B cell (primary cell): ENCODE data around the gene TSEN2.

Source experiments
- EZH2 ChIP-seq: IDR thresholded peaks from 2 replicates; pipeline ENCODE4 v1.6.1; 2012; ENCODE audit warnings: borderline replicate concordance, low read depth, mild to moderate bottlenecking, moderate library complexity, low read length; ENCODE audit not compliant: insufficient read depth, poor library complexity, severe bottlenecking
- TF ChIP-seq, protein P1 (sequence below): fragments of 200-600 bp; IDR thresholded peaks from one replicate; pipeline ENCODE4 v1.8.0; 2022; ENCODE audit warnings: antibody characterized with exemption, mild to moderate bottlenecking

DNA sequence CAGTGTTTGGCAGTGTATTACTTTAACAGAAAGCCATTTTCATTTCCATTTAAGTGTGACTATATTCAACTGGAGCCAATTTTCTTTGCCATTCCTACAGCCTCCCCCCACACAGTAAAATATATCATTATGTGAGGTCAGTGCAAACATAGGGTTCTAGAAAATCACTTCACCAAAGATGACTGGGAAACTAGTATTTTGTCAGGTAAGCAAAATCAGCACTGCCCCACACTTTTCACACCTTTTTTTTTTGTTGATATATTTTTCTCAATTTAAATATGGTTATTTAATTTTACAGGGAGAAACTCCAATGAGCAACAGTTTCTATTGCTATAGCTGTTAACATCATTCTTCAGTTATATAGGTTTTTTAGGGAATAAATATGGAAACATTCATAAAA, 31.4 kb downstream of the TSEN2 start:
- TF ChIP-seq, protein P1, sequence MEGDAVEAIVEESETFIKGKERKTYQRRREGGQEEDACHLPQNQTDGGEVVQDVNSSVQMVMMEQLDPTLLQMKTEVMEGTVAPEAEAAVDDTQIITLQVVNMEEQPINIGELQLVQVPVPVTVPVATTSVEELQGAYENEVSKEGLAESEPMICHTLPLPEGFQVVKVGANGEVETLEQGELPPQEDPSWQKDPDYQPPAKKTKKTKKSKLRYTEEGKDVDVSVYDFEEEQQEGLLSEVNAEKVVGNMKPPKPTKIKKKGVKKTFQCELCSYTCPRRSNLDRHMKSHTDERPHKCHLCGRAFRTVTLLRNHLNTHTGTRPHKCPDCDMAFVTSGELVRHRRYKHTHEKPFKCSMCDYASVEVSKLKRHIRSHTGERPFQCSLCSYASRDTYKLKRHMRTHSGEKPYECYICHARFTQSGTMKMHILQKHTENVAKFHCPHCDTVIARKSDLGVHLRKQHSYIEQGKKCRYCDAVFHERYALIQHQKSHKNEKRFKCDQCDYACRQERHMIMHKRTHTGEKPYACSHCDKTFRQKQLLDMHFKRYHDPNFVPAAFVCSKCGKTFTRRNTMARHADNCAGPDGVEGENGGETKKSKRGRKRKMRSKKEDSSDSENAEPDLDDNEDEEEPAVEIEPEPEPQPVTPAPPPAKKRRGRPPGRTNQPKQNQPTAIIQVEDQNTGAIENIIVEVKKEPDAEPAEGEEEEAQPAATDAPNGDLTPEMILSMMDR: no peak
- no peak for TF ChIP-seq EZH2
